ENCODE data around the gene SGMS1. TPM values are rescaled to one million over a fixed set of nuclear protein-coding genes. Genes with fewer than 3 reads are reported as not detected.

Gene SGMS1
- total and polyA plus RNA-seq, 2 donors (not counting 1 experiment from before 2014, with no cell fraction given), result 10.0 to 43.5 TPM

GRCh38 chr10:50470798-50471582 lies 152.8 kb downstream of the SGMS1 start:
- intact Hi-C loops (cut with micrococcal nuclease), result no loop called here

More at GRCh38 chr10:50470798-50471582, 152.8 kb downstream of the SGMS1 start:
- Mint-ChIP-seq H3K4me1 (peaks cover 51% of the 10 kb centered on the region), H3K4me3 (no peak overlapping the region), H3K27me3 (no peaks in the 10 kb centered on the region), H3K27ac (no peak overlapping the region), H3K9me3 (ENCODE audit: insufficient read depth) (no peaks in the 10 kb centered on the region)
- no peak for TF ChIP-seq EZH2 (IDR thresholded peaks at IDR 0.05; ENCODE audit: borderline replicate concordance, insufficient read depth, low read depth, low read length, poor library complexity, severe bottlenecking)
- no peak for TF ChIP-seq CTCF (IDR thresholded peaks at IDR 0.05)
- Histone ChIP-seq H3K9ac (ENCODE audit: low read length) (no peak overlapping the region), H3K27me3 (replicated peaks in 1 of 4; ENCODE audit: control extremely low read depth in 1 of 4, control insufficient read depth in 3 of 4, insufficient read depth in 4 of 4, low read length in 3 of 4) (no peaks in the 10 kb centered on the region), H3K36me3 (replicated peaks in 1 of 2; ENCODE audit: control extremely low read depth in 1 of 2, control insufficient read depth in 1 of 2, extremely low read depth in 1 of 2, insufficient read depth in 2 of 2, low read length in 1 of 2) (peaks cover 0 to 3% of the 10 kb centered on the region in 2 experiments), H3K4me2 (replicated peaks; ENCODE audit: low read depth, low read length, poor library complexity, severe bottlenecking) (no peak overlapping the region), H3K9me3 (ENCODE audit: control extremely low read depth in 1 of 3, control insufficient read depth in 2 of 3, insufficient read depth in 1 of 3, low read length in 2 of 3) (no peaks in the 10 kb centered on the region), H4K20me1 (ENCODE audit: control insufficient read depth, insufficient read depth, low read length, poor library complexity, severe bottlenecking) (peaks cover 5% of the 10 kb centered on the region), H3K79me2 (ENCODE audit: control insufficient read depth, insufficient read depth, low read length) (no peaks in the 10 kb centered on the region), H3K4me3 (ENCODE audit: control extremely low read depth in 1 of 5, extremely low read depth in 1 of 5, insufficient read depth in 1 of 5, low read depth in 2 of 5, low read length in 4 of 5) (no peak overlapping the region), H2AFZ (ENCODE audit: insufficient read depth, low read depth, low read length, poor library complexity, severe bottlenecking) (no peak overlapping the region), H3K4me1 (ENCODE audit: control insufficient read depth in 2 of 2, insufficient read depth in 2 of 2, low read length in 2 of 2) (peaks cover 21% of the 10 kb centered on the region in 2 donors), H3K27ac (ENCODE audit: low read length in 2 of 2) (no peak overlapping the region)
- no peak for ATAC-seq (ENCODE audit: low read depth)
- WGBS (ENCODE audit: insufficient coverage), result no CpG with 5 or more reads among the region's 6 CpGs
- ChIA-PET CTCF (interaction anchor here (1.4 kb wide), 1 partner anchor 16 kb away, joined by 6 read pairs; no protein-coding TSS in a partner anchor), POLR2A (no interaction called here)
- no peak for DNase-seq
